Measurements from ENCODE around the gene IFT81. TPM values are rescaled to one million over a fixed set of nuclear protein-coding genes. Genes with fewer than 3 reads are reported as not detected.

The IFT81 gene
- total and polyA plus RNA-seq, 2 experiments from 2014 or later, result 17.5 to 22.3 TPM

- H3K79me2 ChIP-seq (replicated peaks; ENCODE audit: insufficient read depth), result no peaks in the 10 kb centered on the region
- H2AFZ ChIP-seq, result no peak overlapping the region
- no peak overlapping the region for H3K27ac ChIP-seq (ENCODE audit: low read depth)
- no peak overlapping the region for H3K4me2 ChIP-seq
- TF ChIP-seq CREB1 (CRISPR knock-in tag; IDR thresholded peaks at IDR 0.05; ENCODE audit: low read depth) (no peak), ZNF114 (CRISPR knock-in tag; IDR thresholded peaks at IDR 0.05) (no peak), EZH2 (IDR thresholded peaks at IDR 0.05; ENCODE audit: low read depth, unreplicated experiment) (no peak), ETS1 (IDR thresholded peaks at IDR 0.05) (no peak), ZNF462 (CRISPR knock-in tag; IDR thresholded peaks at IDR 0.05) (no peak), STAT1 (IDR thresholded peaks at IDR 0.05; ENCODE audit: unreplicated experiment) (no peak), ZNF331 (CRISPR knock-in tag; IDR thresholded peaks at IDR 0.05; ENCODE audit: low read depth) (no peak), POLR2AphosphoS5 (IDR thresholded peaks at IDR 0.05; ENCODE audit: low read depth) (no peak), NANOG (IDR thresholded peaks at IDR 0.05; ENCODE audit: borderline replicate concordance) (no peak), JUNB (IDR thresholded peaks at IDR 0.05; ENCODE audit: unreplicated experiment) (no peak)
- peaks cover 3% of the 10 kb centered on the region; the same call in 1 of the 2 replicates for H3K36me3 ChIP-seq (ENCODE audit: insufficient read depth)
- no peaks in the 10 kb centered on the region for H3K27me3 ChIP-seq (ENCODE audit: insufficient read depth)
- peaks cover 2% of the 10 kb centered on the region for H3K27me3 Mint-ChIP-seq (ENCODE audit: insufficient read depth, low read depth, poor library complexity)
- H3K9me2 ChIP-seq (ENCODE audit: insufficient read depth), result 0 out of 2 replicates have a peak, but pooled peaks cover 4% of the 10 kb centered on the region
- peaks cover 5% of the 10 kb centered on the region; the same call in 2 of the 3 replicates for H3K9me3 Mint-ChIP-seq
- H3K4me1 Mint-ChIP-seq, result no peaks in the 10 kb centered on the region
- H3K27ac Mint-ChIP-seq, result no peak overlapping the region
- H3F3A ChIP-seq (replicated peaks; ENCODE audit: low read depth), result no peaks in the 10 kb centered on the region
- DNase-seq (ENCODE audit: low spot score), result no peak
- H4K20me1 ChIP-seq (replicated peaks; ENCODE audit: insufficient read depth), result no peaks in the 10 kb centered on the region
- no peak overlapping the region for H3K4me3 ChIP-seq
- H3K36me3 Mint-ChIP-seq (ENCODE audit: low read depth), result peaks cover 8% of the 10 kb centered on the region; the same call in 2 of the 3 replicates
- no peak overlapping the region for H3K4me3 Mint-ChIP-seq
- ATAC-seq, result no peak
- H3K4me1 ChIP-seq (ENCODE audit: insufficient read depth), result no peaks in the 10 kb centered on the region
These were observed 52.6 kb downstream of the IFT81 start for GRCh38 chr12:110176745-110177144.

Measured in GM23338 (cell line).